Nephron progenitor cell (in vitro differentiated cells): ENCODE measurements around the gene VPS8.
"Not testable (repeated sequence)": the region's sequence is repeated elsewhere in the genome, so short reads cannot be mapped to it uniquely, and the experiment has no call there.

Experiments
- DNase-seq: peaks from one replicate; pipeline ENCODE4 v3.0.0; 2021
- H3K27ac Mint-ChIP-seq: 2 replicates; pipeline ENCODE4 v1.8.0; 2021; ENCODE audit warnings: mild to moderate bottlenecking, moderate library complexity, mixed read lengths
- H3K27me3 Mint-ChIP-seq: 2 replicates; pipeline ENCODE4 v1.8.0; 2021; ENCODE audit warnings: mild to moderate bottlenecking, low read depth, mixed read lengths; ENCODE audit not compliant: poor library complexity
- H3K36me3 Mint-ChIP-seq: 2 replicates; pipeline ENCODE4 v1.8.0; 2021; ENCODE audit warnings: low read depth, mixed read lengths
- H3K4me1 Mint-ChIP-seq: 2 replicates; pipeline ENCODE4 v1.8.0; 2021; ENCODE audit warnings: mixed read lengths
- H3K4me3 Mint-ChIP-seq: 2 replicates; pipeline ENCODE4 v1.8.0; 2021; ENCODE audit warnings: mild to moderate bottlenecking, moderate library complexity, mixed read lengths
- H3K9me3 Mint-ChIP-seq: 2 replicates; pipeline ENCODE4 v1.8.0; 2021; ENCODE audit warnings: mild to moderate bottlenecking, moderate library complexity, mixed read lengths
- TF ChIP-seq, protein P1 (sequence below): fragments of 200-600 bp; sonication (generic); IDR thresholded peaks from 2 replicates; pipeline ENCODE4 v1.5.0; 2021; ENCODE audit warnings: antibody characterized with exemption

VPS8 gene

DNA sequence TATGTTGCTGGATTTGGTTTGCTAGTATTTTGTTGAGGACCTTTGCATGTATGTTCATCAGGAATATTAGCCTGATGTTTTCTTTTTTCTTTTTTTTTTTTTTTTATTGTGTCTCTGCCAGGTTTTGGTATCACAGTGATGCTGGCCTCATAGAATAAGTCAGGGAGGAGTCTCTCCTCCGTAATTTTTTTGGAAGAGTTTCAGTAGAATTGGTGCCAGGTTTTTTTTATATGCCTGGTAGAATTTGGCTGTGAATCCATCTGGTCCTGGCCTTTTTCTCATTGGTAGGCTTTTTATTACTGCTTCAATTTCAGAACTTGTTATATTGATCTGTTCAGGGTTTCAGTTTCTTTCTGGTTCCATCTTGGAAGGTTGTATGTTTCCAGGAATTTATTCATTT, 165.8 kb downstream of the VPS8 start:
- no peak for DNase-seq
- TF ChIP-seq, protein P1, sequence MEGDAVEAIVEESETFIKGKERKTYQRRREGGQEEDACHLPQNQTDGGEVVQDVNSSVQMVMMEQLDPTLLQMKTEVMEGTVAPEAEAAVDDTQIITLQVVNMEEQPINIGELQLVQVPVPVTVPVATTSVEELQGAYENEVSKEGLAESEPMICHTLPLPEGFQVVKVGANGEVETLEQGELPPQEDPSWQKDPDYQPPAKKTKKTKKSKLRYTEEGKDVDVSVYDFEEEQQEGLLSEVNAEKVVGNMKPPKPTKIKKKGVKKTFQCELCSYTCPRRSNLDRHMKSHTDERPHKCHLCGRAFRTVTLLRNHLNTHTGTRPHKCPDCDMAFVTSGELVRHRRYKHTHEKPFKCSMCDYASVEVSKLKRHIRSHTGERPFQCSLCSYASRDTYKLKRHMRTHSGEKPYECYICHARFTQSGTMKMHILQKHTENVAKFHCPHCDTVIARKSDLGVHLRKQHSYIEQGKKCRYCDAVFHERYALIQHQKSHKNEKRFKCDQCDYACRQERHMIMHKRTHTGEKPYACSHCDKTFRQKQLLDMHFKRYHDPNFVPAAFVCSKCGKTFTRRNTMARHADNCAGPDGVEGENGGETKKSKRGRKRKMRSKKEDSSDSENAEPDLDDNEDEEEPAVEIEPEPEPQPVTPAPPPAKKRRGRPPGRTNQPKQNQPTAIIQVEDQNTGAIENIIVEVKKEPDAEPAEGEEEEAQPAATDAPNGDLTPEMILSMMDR = no peak
- Mint-ChIP-seq H3K36me3 (peaks cover 85% of the 10 kb centered on the region), H3K27me3 (no peaks in the 10 kb centered on the region), H3K9me3 (peaks cover 50% of the 10 kb centered on the region), H3K27ac (no peak overlapping the region), H3K4me3 (no peak overlapping the region), H3K4me1 (peaks cover 15% of the 10 kb centered on the region)

DNA sequence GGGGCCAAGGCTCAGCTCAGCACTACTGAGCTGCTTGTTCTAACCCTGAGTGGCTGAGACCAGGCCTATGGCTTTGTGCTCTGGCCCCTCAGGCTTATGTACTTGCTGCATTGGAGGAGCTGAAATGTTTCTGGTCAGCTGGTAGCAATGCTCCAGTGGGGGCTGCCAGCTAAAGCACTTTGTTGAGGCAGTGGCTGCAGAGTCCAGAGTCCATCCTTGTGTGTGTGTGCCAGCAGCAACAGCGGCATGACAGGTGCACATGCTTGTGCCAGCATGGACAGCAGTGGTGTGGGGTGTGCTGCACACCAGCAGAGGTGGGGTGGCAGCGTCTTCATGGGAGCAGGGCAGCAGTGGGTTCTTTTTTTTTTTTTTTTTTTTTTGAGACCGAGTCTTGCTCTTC, 169.1 kb downstream of the VPS8 start:
- Mint-ChIP-seq H3K9me3 (peaks cover 31% of the 10 kb centered on the region), H3K27me3 (no peaks in the 10 kb centered on the region), H3K27ac (no peak overlapping the region), H3K4me3 (no peak overlapping the region), H3K4me1 (peaks cover 15% of the 10 kb centered on the region), H3K36me3 (peaks cover 78% of the 10 kb centered on the region)
- TF ChIP-seq, protein P1 = no peak
- DNase-seq = no peak

DNA sequence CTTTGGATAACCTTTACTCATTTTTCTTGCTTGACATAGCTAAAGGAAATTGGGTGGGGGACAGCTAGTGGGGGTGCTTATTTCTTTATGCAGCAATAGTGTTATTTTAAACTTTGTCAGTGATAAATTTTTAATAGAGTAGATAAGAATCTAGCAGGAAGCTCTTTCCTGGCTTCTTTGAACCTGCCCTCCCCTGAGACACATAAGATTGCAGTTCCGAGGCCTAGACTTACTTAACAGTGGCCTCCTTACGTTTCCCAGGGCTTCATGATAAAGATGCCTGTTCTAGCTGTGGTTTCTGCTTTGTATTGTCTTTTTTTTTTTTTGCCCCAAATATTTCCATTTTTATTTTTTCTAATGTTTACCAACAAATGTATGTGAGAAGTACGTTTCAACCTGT, 170.1 kb downstream of the VPS8 start:
- no peaks in the 10 kb centered on the region for H3K27me3 Mint-ChIP-seq
- H3K36me3 Mint-ChIP-seq = peaks cover 74% of the 10 kb centered on the region
- peak overlapping the region; percentile 87 for H3K27ac Mint-ChIP-seq
- H3K9me3 Mint-ChIP-seq = peaks cover 28% of the 10 kb centered on the region
- peaks cover 15% of the 10 kb centered on the region for H3K4me1 Mint-ChIP-seq
- no peak for DNase-seq
- TF ChIP-seq, protein P1 = no peak
- no peak overlapping the region for H3K4me3 Mint-ChIP-seq

DNA sequence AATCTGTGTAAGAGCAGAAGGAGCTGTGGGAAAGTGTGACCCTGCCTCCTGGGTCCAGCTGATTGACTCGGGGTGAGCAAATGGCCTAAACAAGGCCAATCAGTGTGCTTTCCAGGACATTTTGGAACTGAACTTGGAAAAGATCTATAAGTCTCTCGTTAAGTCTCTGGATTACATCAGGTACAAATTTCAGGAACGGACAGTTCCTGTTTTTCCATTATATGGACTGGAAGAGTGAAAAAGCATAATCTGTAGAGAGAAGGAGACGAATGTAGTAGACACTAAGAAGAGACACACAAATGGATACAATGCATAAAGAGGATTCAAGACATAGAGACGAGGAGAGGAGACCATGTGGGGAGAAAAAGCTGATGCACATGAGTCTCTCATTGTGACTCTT, 173.6 kb downstream of the VPS8 start:
- peaks cover 15% of the 10 kb centered on the region for H3K4me1 Mint-ChIP-seq
- H3K27me3 Mint-ChIP-seq = no peaks in the 10 kb centered on the region
- H3K9me3 Mint-ChIP-seq = peaks cover 13% of the 10 kb centered on the region
- H3K4me3 Mint-ChIP-seq = no peak overlapping the region
- peaks cover 74% of the 10 kb centered on the region for H3K36me3 Mint-ChIP-seq
- DNase-seq = no peak
- TF ChIP-seq, protein P1 = no peak
- H3K27ac Mint-ChIP-seq = no peak overlapping the region

DNA sequence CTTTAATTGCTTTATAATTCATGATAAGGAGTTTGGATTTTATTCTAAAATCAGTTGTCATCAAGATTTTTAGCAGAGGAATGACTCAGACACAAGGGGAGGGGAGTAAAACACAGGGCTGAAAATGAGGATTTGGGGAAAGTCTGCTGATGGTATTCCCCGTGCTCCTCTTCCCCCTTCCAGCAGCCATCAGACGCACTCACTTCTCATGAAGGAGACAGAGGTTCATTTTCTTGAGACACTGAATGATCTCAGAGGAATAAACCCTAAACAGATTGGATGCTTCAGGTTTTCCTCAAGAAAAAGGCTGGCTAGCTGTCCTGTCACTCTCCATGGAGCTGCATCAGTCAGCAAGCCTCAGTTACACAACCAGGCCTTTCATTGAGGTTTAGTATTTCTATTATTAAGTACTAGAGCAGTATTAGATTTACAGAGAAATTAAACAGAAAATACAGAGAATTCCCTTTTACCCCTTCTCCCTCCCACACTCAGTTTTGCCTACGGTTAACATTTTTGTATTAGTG, 174.5 kb downstream of the VPS8 start:
- DNase-seq = no peak
- H3K27me3 Mint-ChIP-seq = no peaks in the 10 kb centered on the region
- H3K27ac Mint-ChIP-seq = no peak overlapping the region
- peaks cover 10% of the 10 kb centered on the region for H3K9me3 Mint-ChIP-seq
- H3K4me3 Mint-ChIP-seq = no peak overlapping the region
- TF ChIP-seq, protein P1 = no peak
- peaks cover 68% of the 10 kb centered on the region for H3K36me3 Mint-ChIP-seq
- peaks cover 9% of the 10 kb centered on the region for H3K4me1 Mint-ChIP-seq

DNA sequence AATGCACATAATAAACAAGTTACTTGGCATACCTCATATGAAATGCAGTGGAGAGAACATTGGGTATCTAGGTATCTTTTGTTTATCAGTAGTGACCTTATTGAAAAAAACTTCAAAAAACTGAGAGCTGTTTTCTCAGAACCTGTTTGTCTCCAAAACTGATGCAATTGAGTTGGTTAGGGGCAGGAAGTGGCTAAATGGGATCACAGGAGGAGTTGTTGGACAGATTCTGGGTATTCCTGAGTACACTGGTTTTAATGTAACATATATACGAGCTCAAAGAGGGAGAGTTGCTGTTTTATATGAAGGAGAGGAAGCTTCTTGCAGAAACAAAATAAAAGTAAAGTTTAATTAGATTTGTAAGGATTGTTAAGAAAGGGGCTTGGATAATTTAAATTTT, 181.4 kb downstream of the VPS8 start:
- DNase-seq = no peak
- Mint-ChIP-seq H3K4me3 (no peak overlapping the region), H3K9me3 (peaks cover 3% of the 10 kb centered on the region), H3K4me1 (no peaks in the 10 kb centered on the region), H3K27ac (no peak overlapping the region), H3K36me3 (peaks cover 21% of the 10 kb centered on the region), H3K27me3 (no peaks in the 10 kb centered on the region)
- TF ChIP-seq, protein P1 = no peak

DNA sequence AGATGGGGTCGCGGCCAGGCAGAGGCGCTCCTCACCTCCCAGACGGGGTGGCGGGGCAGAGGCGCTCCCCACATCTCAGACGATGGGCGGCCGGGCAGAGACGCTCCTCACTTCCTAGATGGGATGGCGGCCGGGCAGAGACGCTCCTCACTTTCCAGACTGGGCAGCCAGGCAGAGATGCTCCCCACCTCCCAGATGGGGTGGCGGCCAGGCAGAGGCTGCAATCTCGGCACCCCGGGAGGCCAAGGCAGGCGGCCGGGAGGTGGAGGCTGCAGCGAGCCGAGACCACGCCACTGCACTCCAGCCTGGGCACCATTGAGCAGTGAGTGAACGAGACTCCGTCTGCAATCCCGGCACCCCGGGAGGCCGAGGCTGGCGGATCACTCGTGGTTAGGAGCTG, 191.9 kb downstream of the VPS8 start:
- not testable (repeated sequence) for H3K4me3 Mint-ChIP-seq, H3K4me1 Mint-ChIP-seq, DNase-seq, H3K27me3 Mint-ChIP-seq, H3K27ac Mint-ChIP-seq
- Mint-ChIP-seq H3K9me3 (peaks cover 36% of the 10 kb centered on the region), H3K36me3 (peaks cover 80% of the 10 kb centered on the region)
